ENCODE results near the gene MAP1A. TPM values are rescaled to one million over a fixed set of nuclear protein-coding genes. Genes with fewer than 3 reads are reported as not detected.
A peak's percentile ranks its signal among the peaks of the same experiment; 100 is the strongest.

Gene MAP1A
- total and polyA plus RNA-seq, 2 donors (not counting 1 experiment from before 2014, with no cell fraction given), result 0.03 to 0.07 TPM

- H3K4me2 ChIP-seq (replicated peaks; ENCODE audit: low read depth, low read length, poor library complexity, severe bottlenecking), result peak overlapping the region; percentile 85
- H2AFZ ChIP-seq (ENCODE audit: insufficient read depth, low read depth, low read length, poor library complexity, severe bottlenecking), result peak overlapping the region; percentile 96
- Mint-ChIP-seq H3K27ac (peak overlapping the region; percentile 56), H3K4me1 (peaks cover 23% of the 10 kb centered on the region), H3K4me3 (peak overlapping the region; percentile 92), H3K9me3 (ENCODE audit: insufficient read depth) (no peaks in the 10 kb centered on the region), H3K27me3 (no peaks in the 10 kb centered on the region)
- ChIA-PET CTCF (interaction anchor here (9.7 kb wide), 1 partner anchor 20 kb away, joined by 97 read pairs; no protein-coding TSS in a partner anchor), POLR2A (interaction anchor here (1.0 to 1.3 kb wide), 3 partner anchors 16 to 20 kb away, joined by 3 to 13 read pairs (median 4); no protein-coding TSS in a partner anchor)
- H3K27me3 ChIP-seq (replicated peaks in 1 of 4; ENCODE audit: control extremely low read depth in 1 of 4, control insufficient read depth in 3 of 4, insufficient read depth in 4 of 4, low read length in 3 of 4), result no peaks in the 10 kb centered on the region
- H3K9me3 ChIP-seq (ENCODE audit: control extremely low read depth in 1 of 3, control insufficient read depth in 2 of 3, insufficient read depth in 1 of 3, low read length in 2 of 3), result no peaks in the 10 kb centered on the region
- no peak for ATAC-seq (ENCODE audit: low read depth)
- peaks cover 11% of the 10 kb centered on the region in 2 donors for H3K4me1 ChIP-seq (ENCODE audit: control insufficient read depth in 2 of 2, insufficient read depth in 2 of 2, low read length in 2 of 2)
- H4K20me1 ChIP-seq (ENCODE audit: control insufficient read depth, insufficient read depth, low read length, poor library complexity, severe bottlenecking), result no peaks in the 10 kb centered on the region
- peak overlapping the region in 4 of 5 experiments; percentile 76 to 92 (median 84) for H3K4me3 ChIP-seq (ENCODE audit: control extremely low read depth in 1 of 5, extremely low read depth in 1 of 5, insufficient read depth in 1 of 5, low read depth in 2 of 5, low read length in 4 of 5)
- H3K36me3 ChIP-seq (replicated peaks in 1 of 2; ENCODE audit: control extremely low read depth in 1 of 2, control insufficient read depth in 1 of 2, extremely low read depth in 1 of 2, insufficient read depth in 2 of 2, low read length in 1 of 2), result peaks cover 1 to 9% of the 10 kb centered on the region in 2 experiments
- peak overlapping the region; percentile 42 to 98 for H3K27ac ChIP-seq (ENCODE audit: low read length in 2 of 2)
- H3K79me2 ChIP-seq (ENCODE audit: control insufficient read depth, insufficient read depth, low read length), result peaks cover 18% of the 10 kb centered on the region
- 100% methylated on average over 5 of the region's 7 CpGs for WGBS (ENCODE audit: insufficient coverage)
- TF ChIP-seq CTCF (IDR thresholded peaks at IDR 0.05) (no peak), EZH2 (IDR thresholded peaks at IDR 0.05; ENCODE audit: borderline replicate concordance, insufficient read depth, low read depth, low read length, poor library complexity, severe bottlenecking) (no peak)
- no peak for DNase-seq
- peak overlapping the region; percentile 95 for H3K9ac ChIP-seq (ENCODE audit: low read length)
- intact Hi-C loops (cut with micrococcal nuclease), result loop anchor here (1.0 to 10.0 kb wide), 3 partner anchors 16 to 759 kb away; partner anchors contain the start of genes CDAN1, TUBGCP4 and ZSCAN29
Measured at GRCh38 chr15:43493703-43494472, 23.5 kb upstream of the MAP1A start.

- Histone ChIP-seq H3K4me2 (replicated peaks; ENCODE audit: low read depth, low read length, poor library complexity, severe bottlenecking) (no peak overlapping the region), H3K36me3 (replicated peaks in 1 of 2; ENCODE audit: control extremely low read depth in 1 of 2, control insufficient read depth in 1 of 2, extremely low read depth in 1 of 2, insufficient read depth in 2 of 2, low read length in 1 of 2) (no peaks in the 10 kb centered on the region), H3K9me3 (ENCODE audit: control extremely low read depth in 1 of 3, control insufficient read depth in 2 of 3, insufficient read depth in 1 of 3, low read length in 2 of 3) (no peaks in the 10 kb centered on the region), H4K20me1 (ENCODE audit: control insufficient read depth, insufficient read depth, low read length, poor library complexity, severe bottlenecking) (no peaks in the 10 kb centered on the region), H3K27me3 (replicated peaks in 1 of 4; ENCODE audit: control extremely low read depth in 1 of 4, control insufficient read depth in 3 of 4, insufficient read depth in 4 of 4, low read length in 3 of 4) (no peaks in the 10 kb centered on the region), H3K79me2 (ENCODE audit: control insufficient read depth, insufficient read depth, low read length) (no peaks in the 10 kb centered on the region), H3K4me3 (ENCODE audit: control extremely low read depth in 1 of 5, extremely low read depth in 1 of 5, insufficient read depth in 1 of 5, low read depth in 2 of 5, low read length in 4 of 5) (no peak overlapping the region), H3K9ac (ENCODE audit: low read length) (no peak overlapping the region), H2AFZ (ENCODE audit: insufficient read depth, low read depth, low read length, poor library complexity, severe bottlenecking) (no peak overlapping the region), H3K4me1 (ENCODE audit: control insufficient read depth in 2 of 2, insufficient read depth in 2 of 2, low read length in 2 of 2) (no peaks in the 10 kb centered on the region), H3K27ac (ENCODE audit: low read length in 2 of 2) (no peak overlapping the region)
- Mint-ChIP-seq H3K27ac (no peak overlapping the region), H3K27me3 (no peaks in the 10 kb centered on the region), H3K4me1 (no peaks in the 10 kb centered on the region), H3K4me3 (no peak overlapping the region), H3K9me3 (ENCODE audit: insufficient read depth) (no peaks in the 10 kb centered on the region)
- ChIA-PET POLR2A (no interaction called here), CTCF (interaction anchor here (3.4 kb wide), 1 partner anchor 15 kb away, joined by 17 read pairs; no protein-coding TSS in a partner anchor)
- intact Hi-C loops (cut with micrococcal nuclease), result loop anchor here (10.0 kb wide), 1 partner anchor 764 kb away; the partner anchor contains the start of gene CDAN1
- WGBS (ENCODE audit: insufficient coverage), result no CpG with 5 or more reads among the region's 3 CpGs
- TF ChIP-seq EZH2 (IDR thresholded peaks at IDR 0.05; ENCODE audit: borderline replicate concordance, insufficient read depth, low read depth, low read length, poor library complexity, severe bottlenecking) (no peak), CTCF (IDR thresholded peaks at IDR 0.05) (no peak)
- no peak for ATAC-seq (ENCODE audit: low read depth)
- no peak for DNase-seq
Measured at GRCh38 chr15:43498990-43499389, 18.4 kb upstream of the MAP1A start.

Measured in B cell (primary cell).